ENCODE results near the gene C11orf58.

The C11orf58 gene

GRCh38 chr11:16738193-16738946 is at the start of gene C11orf58:
Gene C11orf58, plus strand, starts transcription at chr11:16738647. Its CDS starts 132 bp downstream, at chr11:16738779.
- Histone ChIP-seq H3K9ac (ENCODE audit: low read depth, low read length) (peak within 1 kb of the TSS; percentile 94), H3K36me3 (ENCODE audit: insufficient read depth, low read length) (no peaks in the 10 kb centered on the region), H3K9me3 (ENCODE audit: control insufficient read depth, insufficient read depth, low read length) (no peaks in the 10 kb centered on the region), H3K4me1 (ENCODE audit: insufficient read depth, low read length) (peaks cover 3% of the 10 kb centered on the region; the same call in 1 of the 2 replicates)

- no peaks in the 10 kb centered on the region for H3K36me3 ChIP-seq (ENCODE audit: insufficient read depth, low read length)
- H3K9ac ChIP-seq (ENCODE audit: low read depth, low read length), result no peak overlapping the region
- peaks cover 12% of the 10 kb centered on the region for H3K4me1 ChIP-seq (ENCODE audit: insufficient read depth, low read length)
- peaks cover 2% of the 10 kb centered on the region; the same call in 1 of the 2 replicates for H3K9me3 ChIP-seq (ENCODE audit: control insufficient read depth, insufficient read depth, low read length)
These were observed 48.4 kb upstream of the C11orf58 start for GRCh38 chr11:16690086-16690485.

GRCh38 chr11:16703795-16704194 is 34.7 kb upstream of the C11orf58 start:
- H3K9me3 ChIP-seq (ENCODE audit: control insufficient read depth, insufficient read depth, low read length), result no peaks in the 10 kb centered on the region
- H3K4me1 ChIP-seq (ENCODE audit: insufficient read depth, low read length), result no peaks in the 10 kb centered on the region
- H3K9ac ChIP-seq (ENCODE audit: low read depth, low read length), result no peak overlapping the region
- H3K36me3 ChIP-seq (ENCODE audit: insufficient read depth, low read length), result no peaks in the 10 kb centered on the region

- Histone ChIP-seq H3K36me3 (ENCODE audit: insufficient read depth, low read length) (no peaks in the 10 kb centered on the region), H3K9ac (ENCODE audit: low read depth, low read length) (no peak overlapping the region), H3K4me1 (ENCODE audit: insufficient read depth, low read length) (peaks cover 6% of the 10 kb centered on the region; the same call in 1 of the 2 replicates), H3K9me3 (ENCODE audit: control insufficient read depth, insufficient read depth, low read length) (no peaks in the 10 kb centered on the region)
These were observed 24.9 kb upstream of the C11orf58 start for GRCh38 chr11:16713594-16713993.

- H3K9me3 ChIP-seq (ENCODE audit: control insufficient read depth, insufficient read depth, low read length), result no peaks in the 10 kb centered on the region
- H3K9ac ChIP-seq (ENCODE audit: low read depth, low read length), result no peak overlapping the region
- peaks cover 6% of the 10 kb centered on the region; the same call in 1 of the 2 replicates for H3K4me1 ChIP-seq (ENCODE audit: insufficient read depth, low read length)
- H3K36me3 ChIP-seq (ENCODE audit: insufficient read depth, low read length), result no peaks in the 10 kb centered on the region
These were observed 15.7 kb upstream of the C11orf58 start for GRCh38 chr11:16722581-16723344.

GRCh38 chr11:16727806-16728205 is 10.6 kb upstream of the C11orf58 start:
- no peaks in the 10 kb centered on the region for H3K4me1 ChIP-seq (ENCODE audit: insufficient read depth, low read length)
- no peak overlapping the region for H3K9ac ChIP-seq (ENCODE audit: low read depth, low read length)
- no peaks in the 10 kb centered on the region for H3K9me3 ChIP-seq (ENCODE audit: control insufficient read depth, insufficient read depth, low read length)
- H3K36me3 ChIP-seq (ENCODE audit: insufficient read depth, low read length), result no peaks in the 10 kb centered on the region

GRCh38 chr11:16737818-16738192 is 642 bp upstream of the C11orf58 start:
- Histone ChIP-seq H3K4me1 (ENCODE audit: insufficient read depth, low read length) (no peaks in the 10 kb centered on the region), H3K9me3 (ENCODE audit: control insufficient read depth, insufficient read depth, low read length) (no peaks in the 10 kb centered on the region), H3K36me3 (ENCODE audit: insufficient read depth, low read length) (no peaks in the 10 kb centered on the region), H3K9ac (ENCODE audit: low read depth, low read length) (peak overlapping the region; percentile 94)

GRCh38 chr11:16738947-16739815 is 734 bp downstream of the C11orf58 start:
- no peaks in the 10 kb centered on the region for H3K9me3 ChIP-seq (ENCODE audit: control insufficient read depth, insufficient read depth, low read length)
- peaks cover 3% of the 10 kb centered on the region; the same call in 1 of the 2 replicates for H3K4me1 ChIP-seq (ENCODE audit: insufficient read depth, low read length)
- no peaks in the 10 kb centered on the region for H3K36me3 ChIP-seq (ENCODE audit: insufficient read depth, low read length)
- H3K9ac ChIP-seq (ENCODE audit: low read depth, low read length), result peak overlapping the region; percentile 94

- no peaks in the 10 kb centered on the region for H3K9me3 ChIP-seq (ENCODE audit: control insufficient read depth, insufficient read depth, low read length)
- H3K4me1 ChIP-seq (ENCODE audit: insufficient read depth, low read length), result peaks cover 3% of the 10 kb centered on the region; the same call in 1 of the 2 replicates
- no peak overlapping the region for H3K9ac ChIP-seq (ENCODE audit: low read depth, low read length)
- no peaks in the 10 kb centered on the region for H3K36me3 ChIP-seq (ENCODE audit: insufficient read depth, low read length)
These were observed 3.0 kb downstream of the C11orf58 start for GRCh38 chr11:16741473-16741872.

- H3K9ac ChIP-seq (ENCODE audit: low read depth, low read length), result no peak overlapping the region
- peaks cover 3% of the 10 kb centered on the region; the same call in 1 of the 2 replicates for H3K4me1 ChIP-seq (ENCODE audit: insufficient read depth, low read length)
- no peaks in the 10 kb centered on the region for H3K9me3 ChIP-seq (ENCODE audit: control insufficient read depth, insufficient read depth, low read length)
- H3K36me3 ChIP-seq (ENCODE audit: insufficient read depth, low read length), result peaks cover 8% of the 10 kb centered on the region
These were observed 5.0 kb downstream of the C11orf58 start for GRCh38 chr11:16743478-16743877.

- no peaks in the 10 kb centered on the region for H3K9me3 ChIP-seq (ENCODE audit: control insufficient read depth, insufficient read depth, low read length)
- peaks cover 3% of the 10 kb centered on the region; the same call in 1 of the 2 replicates for H3K4me1 ChIP-seq (ENCODE audit: insufficient read depth, low read length)
- no peak overlapping the region for H3K9ac ChIP-seq (ENCODE audit: low read depth, low read length)
- peaks cover 9% of the 10 kb centered on the region for H3K36me3 ChIP-seq (ENCODE audit: insufficient read depth, low read length)
These were observed 5.8 kb downstream of the C11orf58 start for GRCh38 chr11:16744128-16744725.

- Histone ChIP-seq H3K4me1 (ENCODE audit: insufficient read depth, low read length) (peaks cover 3% of the 10 kb centered on the region; the same call in 1 of the 2 replicates), H3K9ac (ENCODE audit: low read depth, low read length) (no peak overlapping the region), H3K9me3 (ENCODE audit: control insufficient read depth, insufficient read depth, low read length) (no peaks in the 10 kb centered on the region), H3K36me3 (ENCODE audit: insufficient read depth, low read length) (peaks cover 19% of the 10 kb centered on the region)
These were observed 7.6 kb downstream of the C11orf58 start for GRCh38 chr11:16745950-16746605.

GRCh38 chr11:16749092-16749491 is 10.6 kb downstream of the C11orf58 start:
- no peaks in the 10 kb centered on the region for H3K4me1 ChIP-seq (ENCODE audit: insufficient read depth, low read length)
- H3K36me3 ChIP-seq (ENCODE audit: insufficient read depth, low read length), result peaks cover 31% of the 10 kb centered on the region
- H3K9me3 ChIP-seq (ENCODE audit: control insufficient read depth, insufficient read depth, low read length), result no peaks in the 10 kb centered on the region
- H3K9ac ChIP-seq (ENCODE audit: low read depth, low read length), result no peak overlapping the region
